C4-2B (cell line): Measurements from ENCODE around the gene SPON2.

Experiments
- H3K27ac ChIP-seq: fragments of 450-650 bp; 2 replicates; pipeline ENCODE4 v1.5.1; 2017
- ZFX ChIP-seq: fragments of 450-650 bp; IDR thresholded peaks from 2 replicates; pipeline ENCODE4 v1.6.1; 2017
- TF ChIP-seq, protein P1 (sequence below): fragments of 450-650 bp; conservative IDR thresholded peaks from 2 replicates; pipeline ENCODE4 v1.5.1; 2017; ENCODE audit warnings: mild to moderate bottlenecking

SPON2 gene

GRCh38 chr4:1211891-1212545 lies 39.6 kb upstream of the SPON2 start:
- H3K27ac ChIP-seq = peak overlapping the region; percentile 98
- TF ChIP-seq ZFX = no peak
- TF ChIP-seq, protein P1, sequence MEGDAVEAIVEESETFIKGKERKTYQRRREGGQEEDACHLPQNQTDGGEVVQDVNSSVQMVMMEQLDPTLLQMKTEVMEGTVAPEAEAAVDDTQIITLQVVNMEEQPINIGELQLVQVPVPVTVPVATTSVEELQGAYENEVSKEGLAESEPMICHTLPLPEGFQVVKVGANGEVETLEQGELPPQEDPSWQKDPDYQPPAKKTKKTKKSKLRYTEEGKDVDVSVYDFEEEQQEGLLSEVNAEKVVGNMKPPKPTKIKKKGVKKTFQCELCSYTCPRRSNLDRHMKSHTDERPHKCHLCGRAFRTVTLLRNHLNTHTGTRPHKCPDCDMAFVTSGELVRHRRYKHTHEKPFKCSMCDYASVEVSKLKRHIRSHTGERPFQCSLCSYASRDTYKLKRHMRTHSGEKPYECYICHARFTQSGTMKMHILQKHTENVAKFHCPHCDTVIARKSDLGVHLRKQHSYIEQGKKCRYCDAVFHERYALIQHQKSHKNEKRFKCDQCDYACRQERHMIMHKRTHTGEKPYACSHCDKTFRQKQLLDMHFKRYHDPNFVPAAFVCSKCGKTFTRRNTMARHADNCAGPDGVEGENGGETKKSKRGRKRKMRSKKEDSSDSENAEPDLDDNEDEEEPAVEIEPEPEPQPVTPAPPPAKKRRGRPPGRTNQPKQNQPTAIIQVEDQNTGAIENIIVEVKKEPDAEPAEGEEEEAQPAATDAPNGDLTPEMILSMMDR = no peak

DNA sequence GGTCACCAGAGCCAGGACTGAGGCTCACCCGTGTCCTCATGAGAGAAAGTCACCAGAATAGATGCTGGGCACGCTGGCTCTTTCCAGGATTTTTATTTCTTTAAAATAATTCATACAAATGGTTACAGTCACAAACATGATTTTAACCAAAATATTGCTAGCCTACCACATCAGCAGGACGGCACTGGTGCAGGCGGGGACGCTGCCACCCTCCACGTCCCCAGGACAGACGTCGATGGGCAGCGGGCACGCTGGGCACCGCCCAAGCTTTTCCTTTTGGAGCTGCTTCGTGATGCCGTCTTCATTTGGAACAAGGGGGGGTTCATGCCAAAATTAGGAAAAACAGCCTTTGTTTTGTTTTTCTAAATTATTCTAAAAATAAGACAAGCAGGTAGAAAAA lies 39.0 kb upstream of the SPON2 start:
- peak overlapping the region; percentile 98 for H3K27ac ChIP-seq
- TF ChIP-seq, protein P1 = no peak
- TF ChIP-seq ZFX = no peak

DNA sequence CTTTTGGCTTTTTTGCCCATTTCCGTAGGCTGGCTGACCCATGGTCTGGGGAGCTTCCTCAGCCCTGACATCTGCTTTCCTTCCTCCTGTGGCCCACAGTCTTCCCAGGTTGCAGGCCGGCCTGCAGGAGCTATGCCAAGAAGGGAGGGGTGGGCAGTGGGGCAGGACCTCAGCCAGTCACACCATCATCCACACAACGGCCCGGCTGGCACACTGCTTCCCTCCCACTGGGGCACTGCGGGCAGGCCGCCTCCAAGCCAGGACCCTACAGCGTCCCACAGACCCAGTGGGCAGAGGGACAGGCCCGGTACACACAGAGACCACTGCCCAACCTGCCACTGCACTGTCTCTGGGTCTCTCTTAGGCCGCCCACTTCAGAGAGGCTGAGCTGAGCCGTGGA lies 38.6 kb upstream of the SPON2 start:
- peak overlapping the region; percentile 98 for H3K27ac ChIP-seq
- 0 out of 2 replicates have a peak, but pooled peaks have one; percentile 20 for TF ChIP-seq ZFX
- TF ChIP-seq, protein P1 = no peak

DNA sequence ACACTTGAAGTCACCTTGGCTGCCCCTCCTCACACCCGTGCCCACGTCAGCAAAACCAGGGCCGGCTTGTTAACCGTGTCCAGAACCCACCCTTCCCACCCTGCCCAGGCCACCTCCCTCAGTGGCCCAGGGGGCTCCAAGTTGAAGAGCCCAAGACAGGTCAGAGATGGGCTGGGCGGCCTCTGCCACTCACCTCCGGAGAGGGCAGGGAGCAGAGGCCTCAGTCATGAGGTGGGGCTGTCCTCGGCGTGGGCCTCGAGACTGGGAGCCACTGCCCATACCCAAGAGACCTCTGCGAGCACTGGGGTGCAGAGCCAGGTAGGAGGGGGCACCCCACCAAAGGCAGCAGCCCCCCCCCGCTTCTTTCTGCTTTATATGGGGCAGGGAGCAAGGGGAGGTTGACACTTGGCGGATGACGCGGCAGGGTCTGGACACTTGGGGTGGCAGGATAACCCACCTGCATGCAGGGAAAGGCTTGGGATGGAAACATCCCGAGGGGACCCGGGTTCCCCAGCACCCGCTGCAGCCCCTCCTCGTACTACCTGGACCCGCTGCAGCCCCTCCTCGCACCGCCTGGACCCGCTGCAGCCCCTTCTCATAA lies 38.0 kb upstream of the SPON2 start:
- peak overlapping the region; percentile 98 for H3K27ac ChIP-seq
- no peak for TF ChIP-seq ZFX
- TF ChIP-seq, protein P1 = no peak

GRCh38 chr4:1209821-1210220 lies 37.4 kb upstream of the SPON2 start:
- TF ChIP-seq, protein P1 = no peak
- no peak for TF ChIP-seq ZFX

GRCh38 chr4:1208970-1209704 lies 36.8 kb upstream of the SPON2 start:
- peak overlapping the region; percentile 98 for H3K27ac ChIP-seq
- TF ChIP-seq ZFX = no peak
- TF ChIP-seq, protein P1 = no peak

More at GRCh38 chr4:1209821-1210220, 37.4 kb upstream of the SPON2 start:
- H3K27ac ChIP-seq = peak overlapping the region; percentile 98
